ENCODE data around the gene ADCY10. TPM values are rescaled to one million over a fixed set of nuclear protein-coding genes. Genes with fewer than 3 reads are reported as not detected.

The ADCY10 gene
- total RNA-seq, 1 donor from 2014 or later, result 0.09 TPM

GRCh38 chr1:167916766-167917511, 3.0 kb upstream of the ADCY10 start:
- no peak overlapping the region for H3K4me3 ChIP-seq
- no peak overlapping the region for H3K27ac ChIP-seq
- TF ChIP-seq, protein P1, sequence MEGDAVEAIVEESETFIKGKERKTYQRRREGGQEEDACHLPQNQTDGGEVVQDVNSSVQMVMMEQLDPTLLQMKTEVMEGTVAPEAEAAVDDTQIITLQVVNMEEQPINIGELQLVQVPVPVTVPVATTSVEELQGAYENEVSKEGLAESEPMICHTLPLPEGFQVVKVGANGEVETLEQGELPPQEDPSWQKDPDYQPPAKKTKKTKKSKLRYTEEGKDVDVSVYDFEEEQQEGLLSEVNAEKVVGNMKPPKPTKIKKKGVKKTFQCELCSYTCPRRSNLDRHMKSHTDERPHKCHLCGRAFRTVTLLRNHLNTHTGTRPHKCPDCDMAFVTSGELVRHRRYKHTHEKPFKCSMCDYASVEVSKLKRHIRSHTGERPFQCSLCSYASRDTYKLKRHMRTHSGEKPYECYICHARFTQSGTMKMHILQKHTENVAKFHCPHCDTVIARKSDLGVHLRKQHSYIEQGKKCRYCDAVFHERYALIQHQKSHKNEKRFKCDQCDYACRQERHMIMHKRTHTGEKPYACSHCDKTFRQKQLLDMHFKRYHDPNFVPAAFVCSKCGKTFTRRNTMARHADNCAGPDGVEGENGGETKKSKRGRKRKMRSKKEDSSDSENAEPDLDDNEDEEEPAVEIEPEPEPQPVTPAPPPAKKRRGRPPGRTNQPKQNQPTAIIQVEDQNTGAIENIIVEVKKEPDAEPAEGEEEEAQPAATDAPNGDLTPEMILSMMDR (IDR thresholded peaks at IDR 0.05), result no peak
- H3K9me3 ChIP-seq, result no peaks in the 10 kb centered on the region
- intact Hi-C loops (cut with DNase I), result no loop called here
- ATAC-seq, result peak in 1 of 2 donors; percentile 70
- H3K27me3 ChIP-seq (ENCODE audit: low read depth), result no peaks in the 10 kb centered on the region
- H3K4me1 ChIP-seq, result no peaks in the 10 kb centered on the region
- H3K36me3 ChIP-seq, result peaks cover 33% of the 10 kb centered on the region
- DNase-seq, result no peak

DNA sequence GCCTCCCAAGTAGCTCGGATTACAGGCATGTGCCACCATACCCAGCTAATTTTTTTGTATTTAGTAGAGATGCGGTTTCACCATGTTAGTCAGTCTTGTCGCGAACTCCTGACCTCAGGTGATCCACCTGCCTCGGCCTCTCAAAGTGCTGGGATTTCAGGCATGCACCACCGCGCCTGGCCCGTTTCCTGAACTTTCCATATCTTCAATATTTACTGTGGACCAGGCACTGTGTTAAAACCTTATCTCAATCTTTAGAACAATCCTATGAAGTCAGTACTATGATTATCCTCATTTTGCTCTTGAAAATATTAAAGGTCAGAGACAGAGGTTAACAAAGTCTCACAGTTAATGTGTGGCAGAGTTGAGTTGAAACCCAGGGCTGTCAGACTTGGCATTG, 1.6 kb upstream of the ADCY10 start:
- ATAC-seq (no peak), DNase-seq (no peak)
- Histone ChIP-seq H3K36me3 (peaks cover 33% of the 10 kb centered on the region), H3K27ac (no peak overlapping the region), H3K9me3 (no peaks in the 10 kb centered on the region), H3K4me1 (no peaks in the 10 kb centered on the region), H3K4me3 (no peak overlapping the region), H3K27me3 (ENCODE audit: low read depth) (no peaks in the 10 kb centered on the region)
- TF ChIP-seq, protein P1 (IDR thresholded peaks at IDR 0.05), result no peak
- intact Hi-C loops (cut with DNase I), result no loop called here

GRCh38 chr1:167912294-167912693, 1.6 kb downstream of the ADCY10 start:
- DNase-seq (no peak), ATAC-seq (no peak)
- intact Hi-C loops (cut with DNase I), result no loop called here
- Histone ChIP-seq H3K36me3 (peaks cover 21% of the 10 kb centered on the region), H3K27me3 (ENCODE audit: low read depth) (no peaks in the 10 kb centered on the region), H3K27ac (no peak overlapping the region), H3K9me3 (peaks cover 9% of the 10 kb centered on the region), H3K4me3 (no peak overlapping the region), H3K4me1 (no peaks in the 10 kb centered on the region)
- TF ChIP-seq, protein P1 (IDR thresholded peaks at IDR 0.05), result no peak

- no peak overlapping the region for H3K27ac ChIP-seq
- H3K36me3 ChIP-seq, result peaks cover 12% of the 10 kb centered on the region
- ATAC-seq (no peak), DNase-seq (no peak)
- H3K27me3 ChIP-seq (ENCODE audit: low read depth), result no peaks in the 10 kb centered on the region
- TF ChIP-seq, protein P1 (IDR thresholded peaks at IDR 0.05), result no peak
- intact Hi-C loops (cut with DNase I), result no loop called here
- H3K4me3 ChIP-seq, result no peak overlapping the region
- no peaks in the 10 kb centered on the region for H3K4me1 ChIP-seq
- peaks cover 9% of the 10 kb centered on the region for H3K9me3 ChIP-seq
These were observed 2.5 kb downstream of the ADCY10 start for GRCh38 chr1:167911413-167911812.

DNA sequence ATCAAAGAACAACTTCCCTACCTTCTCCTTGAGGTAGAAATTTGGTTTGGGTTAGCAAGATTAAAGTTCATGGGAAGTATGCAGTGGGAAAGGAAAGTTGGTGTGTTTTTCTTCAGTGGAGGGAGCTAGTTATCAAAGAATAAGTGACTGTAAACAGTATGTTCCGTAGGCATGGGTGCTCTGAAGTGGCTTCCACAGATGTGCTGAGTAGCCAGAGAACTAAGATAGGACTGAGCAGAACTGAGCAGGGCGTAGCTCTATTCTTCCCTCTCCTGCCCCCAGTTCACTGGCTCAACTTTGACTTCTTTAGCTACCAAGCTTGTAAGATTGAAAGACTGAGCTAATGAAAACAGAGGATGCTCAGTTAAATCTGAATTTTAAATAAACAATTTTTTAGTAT, 3.4 kb downstream of the ADCY10 start:
- no peak overlapping the region for H3K27ac ChIP-seq
- TF ChIP-seq, protein P1 (IDR thresholded peaks at IDR 0.05), result no peak

More for the DNA sequence above, 3.4 kb downstream of the ADCY10 start:
- H3K27me3 ChIP-seq (ENCODE audit: low read depth), result no peaks in the 10 kb centered on the region
- peaks cover 9% of the 10 kb centered on the region for H3K9me3 ChIP-seq
- ATAC-seq (no peak), DNase-seq (no peak)
- H3K36me3 ChIP-seq, result peaks cover 3% of the 10 kb centered on the region
- no peaks in the 10 kb centered on the region for H3K4me1 ChIP-seq
- no peak overlapping the region for H3K4me3 ChIP-seq
- intact Hi-C loops (cut with DNase I), result no loop called here
